ENCODE measurements around the gene RAI14.

RAI14 gene

GRCh38 chr5:34738381-34738780 lies 82.3 kb downstream of the RAI14 start:
- TF ChIP-seq, protein P1, sequence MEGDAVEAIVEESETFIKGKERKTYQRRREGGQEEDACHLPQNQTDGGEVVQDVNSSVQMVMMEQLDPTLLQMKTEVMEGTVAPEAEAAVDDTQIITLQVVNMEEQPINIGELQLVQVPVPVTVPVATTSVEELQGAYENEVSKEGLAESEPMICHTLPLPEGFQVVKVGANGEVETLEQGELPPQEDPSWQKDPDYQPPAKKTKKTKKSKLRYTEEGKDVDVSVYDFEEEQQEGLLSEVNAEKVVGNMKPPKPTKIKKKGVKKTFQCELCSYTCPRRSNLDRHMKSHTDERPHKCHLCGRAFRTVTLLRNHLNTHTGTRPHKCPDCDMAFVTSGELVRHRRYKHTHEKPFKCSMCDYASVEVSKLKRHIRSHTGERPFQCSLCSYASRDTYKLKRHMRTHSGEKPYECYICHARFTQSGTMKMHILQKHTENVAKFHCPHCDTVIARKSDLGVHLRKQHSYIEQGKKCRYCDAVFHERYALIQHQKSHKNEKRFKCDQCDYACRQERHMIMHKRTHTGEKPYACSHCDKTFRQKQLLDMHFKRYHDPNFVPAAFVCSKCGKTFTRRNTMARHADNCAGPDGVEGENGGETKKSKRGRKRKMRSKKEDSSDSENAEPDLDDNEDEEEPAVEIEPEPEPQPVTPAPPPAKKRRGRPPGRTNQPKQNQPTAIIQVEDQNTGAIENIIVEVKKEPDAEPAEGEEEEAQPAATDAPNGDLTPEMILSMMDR (IDR thresholded peaks at IDR 0.05; ENCODE audit: low read depth, low read length) = no peak
- DNase-seq = no peak
- Histone ChIP-seq H3K27me3 (ENCODE audit: insufficient read depth, low read depth, severe bottlenecking) (no peaks in the 10 kb centered on the region), H3K36me3 (no peaks in the 10 kb centered on the region), H3K4me3 (ENCODE audit: low read depth, low read length) (no peak overlapping the region), H3K9me3 (ENCODE audit: severe bottlenecking) (no peaks in the 10 kb centered on the region), H3K27ac (no peak overlapping the region)

- no peaks in the 10 kb centered on the region for H3K27me3 ChIP-seq (ENCODE audit: insufficient read depth, low read depth, severe bottlenecking)
- no peaks in the 10 kb centered on the region for H3K36me3 ChIP-seq
- no peaks in the 10 kb centered on the region for H3K9me3 ChIP-seq (ENCODE audit: severe bottlenecking)
- H3K4me3 ChIP-seq (ENCODE audit: low read depth, low read length) = no peak overlapping the region
- TF ChIP-seq, protein P1 (IDR thresholded peaks at IDR 0.05; ENCODE audit: low read depth, low read length) = no peak
- DNase-seq = no peak
- no peak overlapping the region for H3K27ac ChIP-seq
Observed at GRCh38 chr5:34740389-34740806, 84.3 kb downstream of the RAI14 start.

GRCh38 chr5:34742061-34742460 lies 85.9 kb downstream of the RAI14 start:
- TF ChIP-seq, protein P1 (IDR thresholded peaks at IDR 0.05; ENCODE audit: low read depth, low read length) = no peak
- H3K4me3 ChIP-seq (ENCODE audit: low read depth, low read length) = no peak overlapping the region
- H3K9me3 ChIP-seq (ENCODE audit: severe bottlenecking) = no peaks in the 10 kb centered on the region
- H3K27me3 ChIP-seq (ENCODE audit: insufficient read depth, low read depth, severe bottlenecking) = no peaks in the 10 kb centered on the region
- no peak for DNase-seq
- H3K36me3 ChIP-seq = no peaks in the 10 kb centered on the region
- H3K27ac ChIP-seq = no peak overlapping the region

- Histone ChIP-seq H3K9me3 (ENCODE audit: severe bottlenecking) (no peaks in the 10 kb centered on the region), H3K27ac (no peak overlapping the region), H3K27me3 (ENCODE audit: insufficient read depth, low read depth, severe bottlenecking) (no peaks in the 10 kb centered on the region), H3K4me3 (ENCODE audit: low read depth, low read length) (no peak overlapping the region), H3K36me3 (no peaks in the 10 kb centered on the region)
- TF ChIP-seq, protein P1 (IDR thresholded peaks at IDR 0.05; ENCODE audit: low read depth, low read length) = no peak
- no peak for DNase-seq
Observed at GRCh38 chr5:34743878-34744277, 87.8 kb downstream of the RAI14 start.

GRCh38 chr5:34748431-34748830 lies 92.3 kb downstream of the RAI14 start:
- H3K27me3 ChIP-seq (ENCODE audit: insufficient read depth, low read depth, severe bottlenecking) = no peaks in the 10 kb centered on the region
- TF ChIP-seq, protein P1 (IDR thresholded peaks at IDR 0.05; ENCODE audit: low read depth, low read length) = no peak

DNA sequence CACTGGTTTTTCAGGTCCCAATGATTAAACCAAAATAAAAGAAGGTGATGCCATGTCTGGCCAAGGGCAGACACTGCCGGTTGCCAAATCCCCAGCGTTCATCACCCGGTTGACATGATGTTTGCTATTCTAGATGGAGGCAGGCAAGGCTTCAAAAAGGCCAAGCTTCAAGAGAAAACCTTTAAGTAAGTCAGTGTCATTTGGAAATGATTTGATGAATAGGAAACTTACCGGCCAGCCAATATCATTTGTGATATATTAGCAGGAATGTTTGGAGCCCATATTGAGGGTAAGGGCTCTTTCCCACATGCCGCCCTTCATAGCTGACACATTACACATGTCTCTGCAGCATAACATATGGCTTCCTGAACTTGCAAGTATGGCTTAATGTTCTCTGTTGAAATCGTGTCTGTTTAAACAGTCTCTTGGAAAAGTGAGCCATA lies 93.3 kb downstream of the RAI14 start:
- Histone ChIP-seq H3K4me3 (ENCODE audit: low read depth, low read length) (no peak overlapping the region), H3K27ac (no peak overlapping the region), H3K36me3 (no peaks in the 10 kb centered on the region), H3K27me3 (ENCODE audit: insufficient read depth, low read depth, severe bottlenecking) (no peaks in the 10 kb centered on the region), H3K9me3 (ENCODE audit: severe bottlenecking) (no peaks in the 10 kb centered on the region)
- TF ChIP-seq, protein P1 (IDR thresholded peaks at IDR 0.05; ENCODE audit: low read depth, low read length) = no peak
- DNase-seq = no peak

More at GRCh38 chr5:34748431-34748830, 92.3 kb downstream of the RAI14 start:
- no peaks in the 10 kb centered on the region for H3K9me3 ChIP-seq (ENCODE audit: severe bottlenecking)
- no peaks in the 10 kb centered on the region for H3K36me3 ChIP-seq
- H3K4me3 ChIP-seq (ENCODE audit: low read depth, low read length) = no peak overlapping the region
- DNase-seq = no peak
- H3K27ac ChIP-seq = no peak overlapping the region

All from WERI-Rb-1 (cell line).